Putamen (tissue), 1 donor: ENCODE measurements around the gene QSOX2.

ENCODE experiments used
- DNase-seq: peaks from one replicate; pipeline ENCODE4 v3.0.0-alpha.2; 2016; ENCODE audit warnings: low spot score

The QSOX2 gene

DNA sequence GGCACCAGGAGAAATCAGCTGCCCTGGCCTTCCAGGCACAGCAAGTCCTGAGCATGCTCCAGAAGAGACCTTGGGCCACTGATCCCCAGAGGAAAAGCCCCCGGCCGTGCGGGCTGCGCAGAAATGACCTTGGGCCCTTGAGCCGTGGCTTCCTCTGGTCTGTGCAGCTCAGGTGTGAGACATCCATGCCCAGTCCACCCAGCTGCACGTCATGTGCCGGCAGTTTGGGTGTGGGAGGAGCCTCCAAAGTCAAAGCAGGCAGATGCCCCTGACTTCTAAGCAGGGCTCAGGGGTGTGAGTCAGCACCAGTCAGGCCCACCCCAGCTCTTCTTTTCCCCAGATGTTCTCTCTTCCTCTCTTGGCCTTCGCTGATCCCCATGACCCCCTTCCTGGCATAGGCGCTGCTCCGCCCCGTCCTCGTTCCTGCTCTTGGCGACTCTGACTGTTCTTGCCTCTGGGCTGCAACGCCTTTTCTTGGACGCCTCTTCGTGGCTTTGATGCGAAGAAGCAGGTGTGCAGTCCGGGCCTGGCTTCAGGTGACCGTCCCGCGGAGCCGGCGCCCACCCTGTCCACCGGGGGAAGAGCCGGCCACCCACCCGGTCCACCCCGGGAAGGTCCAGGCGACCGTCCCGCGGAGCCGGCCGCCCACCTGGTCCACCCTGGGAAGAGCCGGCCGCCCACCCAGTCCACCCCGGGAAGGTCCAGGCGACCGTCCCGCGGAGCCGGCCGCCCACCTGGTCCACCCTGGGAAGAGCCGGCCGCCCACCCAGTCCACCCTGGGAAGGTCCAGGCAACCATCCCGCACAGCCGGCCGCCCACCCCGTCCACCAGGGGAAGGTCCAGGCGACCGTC lies 5.9 kb upstream of the QSOX2 start:
- no peak for DNase-seq

DNA sequence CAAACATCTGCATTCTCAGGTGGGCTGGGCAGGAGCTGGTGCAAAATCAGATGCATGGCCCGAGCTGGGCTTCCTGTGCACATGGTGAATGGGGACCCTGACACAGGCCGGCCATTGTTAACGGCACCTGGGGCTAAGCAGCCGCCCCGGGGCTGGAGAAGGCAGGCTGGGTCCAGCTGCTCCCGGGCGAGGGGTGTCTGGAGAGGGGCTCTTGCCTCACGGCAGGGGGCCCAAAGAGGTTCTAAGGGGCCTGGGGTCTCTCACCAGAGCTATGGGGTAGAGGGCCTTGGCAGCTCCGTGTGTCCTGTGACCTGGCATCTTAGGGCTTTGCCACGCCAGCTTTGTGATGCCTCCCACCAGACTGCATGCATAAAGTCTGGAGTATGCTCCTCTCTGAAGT lies 5.1 kb upstream of the QSOX2 start:
- no peak for DNase-seq

DNA sequence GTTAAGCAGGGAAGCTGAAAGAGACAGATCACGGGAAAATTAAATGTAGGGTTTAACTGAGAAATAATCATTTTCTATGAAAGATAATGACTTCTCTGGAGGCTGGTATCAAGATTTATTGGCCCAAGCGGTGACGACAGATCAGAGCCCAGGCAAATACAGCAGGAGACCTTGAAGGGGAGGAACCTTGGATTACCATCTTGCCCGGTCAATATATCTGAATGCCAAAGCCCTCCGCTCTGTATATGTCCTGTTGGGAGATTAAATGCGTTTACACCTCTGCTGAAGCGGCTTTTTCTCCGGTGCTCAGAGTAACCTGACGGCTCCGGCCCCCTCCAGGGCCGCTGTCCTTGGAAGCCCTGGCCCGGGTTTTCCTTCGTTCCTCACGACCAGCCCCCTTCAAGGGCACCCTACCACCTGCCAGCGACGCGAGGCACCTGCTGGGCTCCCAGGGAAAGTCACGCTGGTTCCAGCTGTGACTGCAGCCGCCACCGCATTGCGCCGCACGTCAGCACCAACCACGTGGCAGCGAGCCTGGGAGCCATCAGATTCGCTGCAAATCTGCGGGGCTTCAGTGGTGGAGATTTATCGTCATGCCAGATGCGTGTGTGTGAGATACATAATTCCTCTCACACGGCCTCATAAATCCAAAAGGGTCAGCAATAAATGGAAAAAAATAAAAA lies 4.4 kb upstream of the QSOX2 start:
- no peak for DNase-seq

DNA sequence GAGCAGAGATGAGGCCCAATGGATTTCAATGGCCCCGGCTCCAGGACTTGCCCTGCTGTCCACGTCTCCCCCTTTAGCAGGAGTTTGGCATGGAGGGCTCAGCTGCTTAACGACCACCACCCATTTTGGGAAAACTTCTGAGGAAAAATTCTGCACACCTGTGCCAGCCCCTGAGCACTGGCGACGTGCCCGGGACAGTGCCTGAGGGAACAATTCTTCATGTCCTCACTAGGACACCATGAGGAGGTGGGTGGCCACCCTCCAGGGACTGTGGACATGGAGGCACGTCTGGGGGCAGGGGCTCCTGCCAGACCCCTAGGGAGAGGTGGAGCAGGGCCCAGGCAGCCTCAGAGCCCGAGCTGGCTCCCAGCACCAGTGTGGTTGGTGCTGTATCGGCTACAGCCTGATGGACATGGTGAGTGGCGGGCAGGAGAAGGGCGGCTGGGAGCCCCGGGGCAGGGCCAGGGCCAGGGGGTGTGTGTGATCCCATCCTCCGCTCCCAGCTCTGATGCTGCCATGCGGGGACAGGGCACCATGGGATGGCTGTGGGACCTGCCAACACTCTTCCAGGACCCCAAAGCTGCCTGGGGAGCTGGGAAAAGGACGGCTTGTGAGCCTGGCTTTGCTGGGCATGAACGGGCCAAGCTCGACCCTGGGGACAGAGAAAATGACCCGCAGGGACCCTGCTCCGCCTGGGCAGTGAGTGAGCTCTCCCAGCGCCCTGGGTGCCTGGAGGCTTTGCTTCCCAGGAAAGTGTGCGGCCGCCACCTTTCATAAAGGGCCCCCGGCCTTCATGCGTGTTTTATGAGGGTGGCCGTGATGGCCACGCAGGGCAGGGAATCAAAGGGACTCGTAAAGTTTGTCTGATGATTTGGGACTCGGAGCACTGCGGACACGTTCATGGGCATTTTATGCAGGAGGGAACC lies 3.6 kb upstream of the QSOX2 start:
- DNase-seq = no peak

DNA sequence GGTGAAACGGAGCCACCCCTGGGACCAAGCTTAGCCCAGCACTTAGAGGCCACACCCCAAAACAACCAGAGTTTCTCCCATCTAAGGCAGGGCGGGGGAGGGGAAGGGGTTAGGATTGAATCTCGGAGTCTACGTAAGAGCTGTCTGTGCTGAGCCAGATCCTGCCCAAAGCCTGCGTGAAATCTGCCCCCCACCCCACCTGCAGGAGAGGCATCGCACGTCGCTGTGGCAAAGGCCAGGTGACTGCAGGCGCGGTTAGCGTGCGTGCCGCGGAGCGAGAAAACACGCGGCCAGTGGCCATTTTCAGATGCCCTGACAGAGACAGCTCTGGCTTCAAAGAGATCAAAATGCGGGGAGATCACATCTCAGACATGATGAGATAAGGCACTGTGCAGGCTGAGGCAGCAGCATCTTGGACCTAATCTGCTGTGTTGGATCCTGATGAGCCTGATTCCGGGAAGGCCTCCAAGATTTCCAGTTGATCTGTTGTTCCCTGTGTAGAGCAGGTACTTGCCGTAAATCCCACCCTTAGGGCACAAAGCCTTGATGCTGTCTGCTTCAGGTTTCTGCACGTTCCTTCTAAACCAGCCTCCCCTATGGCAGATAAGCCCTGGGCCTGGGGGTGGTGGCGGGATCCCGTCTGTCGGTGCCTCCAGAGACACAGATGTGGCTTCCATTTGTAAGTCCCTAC lies 2.5 kb upstream of the QSOX2 start:
- no peak for DNase-seq

DNA sequence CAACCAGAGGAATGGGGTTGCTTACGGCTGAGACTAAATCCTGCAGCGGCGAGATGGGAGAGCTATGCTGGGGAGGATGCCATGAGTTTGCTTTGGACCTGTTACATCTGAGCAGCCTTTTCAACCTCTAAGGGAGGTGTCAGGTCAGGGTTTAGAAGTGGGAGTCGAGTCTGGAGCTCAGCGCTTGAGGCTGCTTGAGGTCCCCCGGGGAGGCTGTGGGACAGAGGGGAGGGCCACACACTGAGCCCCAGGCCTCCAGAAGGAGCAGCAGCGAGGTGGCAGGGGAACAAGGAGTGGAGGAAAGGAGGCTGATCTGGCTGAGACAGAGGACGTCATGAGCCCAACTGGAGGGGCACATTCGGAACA lies 1.9 kb upstream of the QSOX2 start:
- no peak for DNase-seq

DNA sequence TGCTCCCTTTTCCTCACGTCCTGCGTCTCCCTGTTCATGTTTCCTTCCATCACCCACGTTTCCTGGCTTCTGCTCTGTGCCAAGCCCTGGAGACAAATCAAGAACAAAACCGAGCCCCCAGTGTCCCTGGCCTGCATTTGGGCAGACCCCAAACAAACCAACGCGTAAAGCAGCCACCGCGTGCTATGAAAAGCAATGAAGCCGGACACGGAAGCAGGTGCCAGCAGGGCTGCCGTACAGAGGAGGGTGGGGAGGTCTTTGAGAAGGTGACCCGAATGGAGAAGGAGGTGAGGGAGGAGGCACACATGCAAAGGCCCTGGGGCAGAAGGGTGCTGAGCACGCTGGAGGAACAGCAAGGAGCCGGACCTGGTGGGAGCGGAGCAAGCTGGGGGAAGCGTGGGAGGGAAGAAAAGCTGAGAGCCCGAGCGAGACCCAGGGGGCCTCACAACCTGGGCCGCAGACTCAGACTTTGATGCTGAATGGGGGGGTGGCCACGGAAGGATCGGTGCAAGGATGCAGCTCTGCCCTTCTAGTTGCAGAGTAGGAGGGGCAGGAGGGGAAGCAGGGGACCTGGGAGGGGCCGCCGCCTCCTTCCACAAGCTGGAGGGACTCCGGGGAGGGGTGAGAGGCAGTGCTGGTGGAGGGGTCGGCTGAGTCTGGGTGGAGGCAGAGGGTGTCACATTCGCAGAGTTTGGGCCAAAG lies 1.4 kb upstream of the QSOX2 start:
- no peak for DNase-seq

DNA sequence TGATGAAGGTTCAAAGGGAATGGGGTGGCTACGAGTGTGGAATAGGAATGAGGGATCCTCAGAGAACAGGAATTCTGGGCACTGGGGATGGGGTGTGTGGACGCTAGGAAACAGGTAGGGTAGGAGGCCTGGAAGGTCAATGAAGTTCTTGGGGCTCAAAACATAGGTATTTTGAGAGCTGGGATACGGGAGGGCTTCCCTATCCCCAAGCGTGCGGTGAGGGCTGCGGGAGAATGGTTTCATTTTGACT lies 718 bp downstream of the QSOX2 start:
- no peak for DNase-seq

DNA sequence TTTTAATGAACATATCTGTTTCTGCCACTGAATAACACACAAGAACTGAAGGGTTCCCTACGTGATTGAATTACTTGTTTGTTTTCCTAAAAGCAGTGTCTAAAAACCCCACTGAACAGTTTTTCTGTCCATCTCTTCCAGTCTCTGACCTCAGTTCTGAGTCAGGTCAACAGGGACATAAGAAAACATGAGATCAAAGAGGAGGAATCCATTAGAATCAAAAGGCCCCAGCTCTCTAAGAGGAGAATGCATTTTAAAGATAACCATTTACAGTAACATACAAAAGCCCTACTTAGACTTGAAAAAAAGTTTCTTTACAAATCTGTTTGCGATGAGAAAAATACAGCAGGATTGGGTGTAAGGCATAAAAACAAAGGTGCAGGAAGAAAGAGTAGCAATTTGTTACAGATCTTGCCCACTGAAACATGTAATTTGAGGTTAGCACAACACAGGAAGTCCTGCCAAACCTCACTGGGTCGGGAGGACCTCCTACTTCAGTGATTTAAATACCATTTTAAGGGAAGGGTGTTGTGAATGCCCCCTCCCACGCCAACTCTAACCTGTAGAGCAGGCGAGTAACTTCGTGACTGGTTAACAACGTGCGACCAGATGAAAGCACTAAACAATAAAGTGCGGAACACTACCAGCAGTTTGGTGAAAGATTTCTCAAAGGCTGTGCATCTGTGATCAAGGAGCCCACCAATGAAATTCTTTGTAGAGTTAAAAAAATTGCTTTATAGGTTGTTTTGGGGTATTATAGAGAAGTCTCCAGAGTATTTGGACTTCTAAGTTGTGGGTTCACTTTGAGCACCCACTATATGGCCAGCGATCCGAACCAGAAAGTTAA lies 1.3 kb downstream of the QSOX2 start:
- no peak for DNase-seq

DNA sequence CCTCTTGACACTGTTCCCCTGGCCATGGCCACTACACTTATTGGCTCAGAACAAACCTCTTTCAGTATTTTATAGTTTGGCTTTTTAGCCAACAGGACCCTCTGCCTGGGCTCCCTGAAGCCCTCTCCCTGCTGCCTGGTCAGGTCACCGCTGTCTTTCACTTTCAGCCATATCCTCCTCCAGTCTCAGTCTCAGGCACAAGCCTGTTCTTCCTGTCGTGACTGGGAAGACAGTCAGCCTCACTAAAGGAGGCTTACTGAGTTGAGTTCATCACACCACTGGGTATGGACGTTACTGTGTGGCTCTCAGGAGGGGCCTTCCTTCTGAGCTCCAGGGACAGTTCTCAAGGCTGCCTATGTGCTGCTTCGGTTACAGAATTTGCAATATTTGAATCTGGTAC lies 2.0 kb downstream of the QSOX2 start:
- DNase-seq = no peak

DNA sequence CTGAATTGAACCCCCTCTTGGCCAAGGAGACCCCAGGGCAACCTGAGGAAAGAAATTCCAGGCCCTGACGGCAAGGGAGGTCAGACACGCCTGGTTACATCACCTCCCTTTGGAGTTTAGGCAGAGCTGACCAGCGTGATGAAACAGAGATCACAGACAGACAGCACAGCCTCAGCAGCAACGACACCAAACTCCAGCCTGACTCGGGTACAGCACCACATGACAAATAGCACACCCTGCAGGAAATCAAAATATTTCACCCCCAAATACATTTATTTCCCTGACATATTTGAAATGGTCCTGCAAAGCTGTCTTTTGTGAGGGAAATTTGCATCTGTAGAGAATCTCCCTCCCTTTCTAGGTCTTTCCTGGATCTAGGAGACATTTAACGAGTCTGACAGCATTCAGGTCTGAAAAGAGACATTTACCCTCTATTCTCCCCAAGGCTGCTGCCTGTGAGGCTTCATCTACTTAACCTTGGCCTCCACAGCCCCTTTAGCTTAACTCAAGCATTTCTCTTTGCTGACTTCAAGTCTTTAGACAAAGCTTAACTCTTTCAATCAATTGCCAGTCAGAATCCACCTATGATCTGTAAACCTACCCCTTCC lies 2.6 kb downstream of the QSOX2 start:
- no peak for DNase-seq

DNA sequence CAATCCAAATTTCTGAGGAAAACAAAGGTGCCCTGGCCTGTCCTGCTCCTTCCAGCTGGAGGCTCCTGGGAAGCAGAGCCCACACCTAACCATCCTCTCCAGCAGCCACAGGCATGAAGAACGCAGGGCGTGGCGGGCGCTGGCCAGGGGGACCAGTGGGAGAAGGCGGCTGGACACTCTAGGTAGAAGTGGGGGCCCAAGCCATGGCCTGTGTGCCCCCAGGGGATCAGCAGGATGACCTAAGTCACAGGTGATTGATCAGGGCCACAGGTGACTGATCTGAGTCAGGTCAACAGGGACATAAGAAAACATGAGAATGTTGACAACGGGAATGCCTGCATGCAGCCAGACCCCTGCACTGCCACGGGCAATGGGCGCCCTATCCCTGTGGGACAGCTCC lies 3.4 kb downstream of the QSOX2 start:
- DNase-seq = no peak

DNA sequence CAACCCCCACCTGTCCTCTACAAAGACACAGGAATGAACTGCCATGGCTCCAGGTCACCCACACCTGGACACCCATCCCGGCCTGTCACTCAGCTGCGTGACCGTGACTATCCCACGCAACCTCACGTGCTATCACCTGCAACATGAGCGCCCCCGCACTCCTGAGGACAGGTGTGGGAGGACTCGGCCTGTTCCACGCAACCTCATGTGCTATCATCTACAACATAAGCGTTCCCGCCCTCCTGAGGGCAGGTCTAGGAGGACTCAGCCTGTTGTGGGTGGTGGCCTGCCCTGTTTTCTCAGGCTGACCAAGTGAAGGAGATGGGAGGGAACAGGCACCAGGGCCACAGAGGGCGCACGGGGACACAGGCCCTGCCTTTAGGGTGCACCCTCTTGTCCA lies 4.1 kb downstream of the QSOX2 start:
- no peak for DNase-seq

DNA sequence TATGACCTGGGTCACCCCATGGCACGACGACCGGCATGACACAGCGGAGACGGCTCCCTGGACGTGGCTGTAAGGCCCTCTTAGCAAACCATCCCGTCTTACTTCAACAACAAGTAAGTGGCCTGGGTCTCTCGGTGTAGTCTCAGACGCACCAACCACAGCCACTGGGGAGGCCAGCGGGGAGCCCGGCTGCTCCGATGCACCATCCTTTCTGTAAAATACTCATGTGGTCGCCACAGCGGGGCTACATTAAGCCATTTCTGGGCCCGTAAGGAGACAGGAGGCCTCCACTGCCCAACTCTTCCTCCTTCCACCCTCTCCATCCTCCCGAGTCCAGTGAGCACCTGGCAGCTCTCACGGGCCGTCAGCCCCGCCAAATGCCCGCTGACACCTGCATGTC lies 4.7 kb downstream of the QSOX2 start:
- no peak for DNase-seq

DNA sequence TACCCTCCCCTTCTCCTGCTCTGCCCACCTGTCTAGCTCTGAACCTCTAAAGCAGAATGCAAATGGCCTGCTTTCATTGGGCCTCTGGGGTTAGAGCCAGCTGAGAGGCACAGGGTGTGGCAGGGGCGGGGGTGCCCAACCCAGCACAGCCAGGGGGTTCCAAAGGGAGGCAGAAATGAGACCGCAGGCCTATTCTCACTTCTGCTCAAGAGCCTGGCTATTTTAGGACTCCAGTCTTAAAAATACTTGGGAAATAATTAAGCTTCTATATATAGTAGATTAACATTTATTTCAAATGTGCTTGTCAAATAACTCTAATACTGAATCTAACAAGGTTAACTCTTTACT lies 5.7 kb downstream of the QSOX2 start:
- DNase-seq = no peak

DNA sequence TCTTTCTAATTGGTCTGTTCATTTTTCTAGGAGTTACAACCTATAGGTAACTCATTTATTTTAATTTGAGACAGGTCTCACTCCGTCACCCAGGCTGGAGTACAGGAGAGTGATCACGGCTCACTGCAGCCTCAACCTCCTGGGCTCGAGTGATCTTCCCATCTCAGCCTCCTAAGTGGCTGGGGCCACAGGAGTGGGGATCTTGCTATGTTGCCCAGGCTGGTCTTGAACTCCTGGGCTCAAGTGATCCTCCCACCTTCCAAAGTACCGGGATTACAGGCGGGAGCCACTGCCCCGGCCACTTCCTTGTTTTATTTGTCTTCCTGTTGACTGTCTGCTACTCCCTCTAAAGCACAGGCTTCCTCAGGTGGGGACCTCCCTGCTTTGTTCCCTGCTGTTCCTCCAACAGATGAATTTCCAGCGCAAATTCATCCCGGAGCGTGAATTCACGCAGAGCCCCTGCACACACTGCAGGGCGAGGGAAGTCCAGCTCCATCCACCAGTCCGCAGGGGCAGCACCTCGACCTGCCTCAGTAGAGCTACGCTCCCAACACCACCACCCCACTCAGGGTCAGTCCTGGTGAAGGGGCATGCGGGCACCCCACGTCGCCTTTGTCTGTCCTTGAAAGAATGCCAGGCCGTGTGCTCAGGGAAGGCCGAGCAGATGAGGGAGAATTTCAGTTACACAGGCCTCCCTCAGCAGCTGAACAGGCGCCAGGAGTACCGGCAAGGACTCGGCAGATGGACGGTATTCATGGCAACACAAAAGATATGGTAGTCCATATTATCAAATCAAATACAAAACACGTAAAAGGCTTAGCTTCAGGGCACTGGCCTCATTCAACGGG lies 6.3 kb downstream of the QSOX2 start:
- DNase-seq = no peak

DNA sequence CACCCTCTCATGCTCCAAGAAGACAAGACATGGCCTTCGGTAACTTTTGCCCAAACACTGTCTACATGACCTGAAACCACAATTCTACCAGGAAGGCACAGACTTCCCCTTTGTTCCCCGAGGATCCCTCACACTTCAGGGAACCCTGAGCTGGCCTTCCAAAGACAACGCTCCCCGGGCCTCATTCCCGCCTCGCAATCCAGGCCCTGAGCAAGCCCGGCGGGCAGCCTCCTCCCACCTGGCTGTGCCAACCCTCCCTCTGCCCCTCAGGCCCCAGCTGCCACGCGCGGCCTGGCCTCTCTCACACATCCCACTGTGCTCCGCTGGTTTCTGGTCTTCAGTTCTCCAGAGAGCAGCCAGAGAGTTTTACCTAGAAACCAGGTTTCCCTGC lies 7.3 kb downstream of the QSOX2 start:
- DNase-seq = no peak

DNA sequence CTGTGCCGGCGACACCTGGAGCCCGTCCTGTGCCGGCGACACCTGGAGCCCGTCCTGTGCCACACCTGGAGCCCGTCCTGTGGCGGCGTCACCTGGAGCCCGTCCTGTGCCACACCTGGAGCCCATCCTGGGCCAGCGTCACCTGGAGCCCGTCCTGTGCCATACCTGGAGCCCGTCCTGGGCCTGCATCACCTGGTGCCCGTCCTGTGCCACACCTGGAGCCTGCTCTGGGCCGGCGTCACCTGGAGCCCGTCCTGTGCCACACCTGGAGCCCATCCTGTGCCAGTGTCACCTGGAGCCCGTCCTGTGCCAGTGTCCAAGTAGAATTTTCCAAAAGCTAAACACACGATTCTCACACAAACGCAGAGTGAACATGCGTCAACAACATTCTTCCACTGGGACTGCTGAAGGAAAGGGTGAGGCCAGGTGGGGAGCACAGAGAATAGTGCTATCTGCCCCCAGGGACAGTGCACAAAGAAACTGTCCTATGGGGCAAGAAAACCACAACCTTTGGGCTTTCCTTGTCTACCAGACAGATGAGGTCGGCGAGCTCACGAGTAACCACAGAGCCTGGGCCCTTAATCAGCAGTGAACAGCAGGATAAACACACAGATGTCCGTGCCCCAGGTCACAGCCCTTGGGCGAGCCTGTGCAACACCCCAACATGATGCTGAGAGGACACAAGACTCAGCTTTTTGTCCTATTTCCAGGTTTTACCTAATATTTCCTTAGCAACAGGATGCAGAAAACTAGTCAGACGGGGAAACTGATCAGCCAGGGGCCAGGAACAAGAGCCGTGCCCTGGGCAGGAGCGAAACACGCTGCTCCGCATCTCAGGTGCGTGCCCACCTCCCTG lies 7.9 kb downstream of the QSOX2 start:
- no peak for DNase-seq
